Spleen (tissue), 7 donors: ENCODE measurements around the gene PLEKHA7.

Source experiments
- CTCF ChIP-seq, 11 experiments: fragments of 200-600 bp in 7 of 11; fragments of 450-650 bp in 4 of 11; sonication (generic) in 4 of 11; IDR thresholded peaks in 8 of 11; conservative IDR thresholded peaks in 3 of 11; 1 replicate in 7 of 11; 2 replicates in 4 of 11; pipeline versions ENCODE4 v1.4.0 to v1.8.0; 2016 to 2021; ENCODE audit warnings: antibody characterized with exemption in 11 of 11, inconsistent platforms in 4 of 11, mild to moderate bottlenecking in 1 of 11
- POLR2A ChIP-seq, 3 donors: fragments of 450-650 bp; IDR thresholded peaks; one replicate each; pipeline ENCODE4 v1.5.1; 2017; ENCODE audit warnings: antibody characterized with exemption in 3 of 3, mild to moderate bottlenecking in 1 of 3
- POLR2AphosphoS5 ChIP-seq, 3 donors: sonication (generic); formaldehyde crosslinking; IDR thresholded peaks; one replicate each; pipeline ENCODE4 v1.5.1; 2017; ENCODE audit warnings: antibody characterized with exemption in 3 of 3
- donor health status: DM: no; HTN: no; CAD: no; lungs with moderate emphysema.
- donor health status: DM: no; HTN: no; CAD: no.
- donor health status: DM: no; HTN: no; CAD: no.

GRCh38 chr11:16806791-16807190, 207.4 kb downstream of the PLEKHA7 start:
- TF ChIP-seq CTCF (IDR thresholded peaks at IDR 0.05 in 8 of 11, conservative IDR thresholded peaks at IDR 0.05 in 3 of 11) (no peak), POLR2AphosphoS5 (IDR thresholded peaks at IDR 0.05) (no peak), POLR2A (IDR thresholded peaks at IDR 0.05) (no peak)
